WTC11 (cell line): ENCODE results near the gene SPOCK1. TPM values are rescaled to one million over a fixed set of nuclear protein-coding genes. Genes with fewer than 3 reads are reported as not detected.

ENCODE experiments used
- ATAC-seq: fragments of 200-7000 bp; cut with Tn5 transposase; 2 replicates; pipeline ENCODE4 v1.10.0; 2021; ENCODE audit warnings: mild to moderate bottlenecking, moderate library complexity
- CTCF ChIA-PET: fragments of 300-600 bp; sonication (Branson Sonifier 250); formaldehyde crosslinking; loops from one replicate; lab custom pipeline; 2021; ENCODE audit warnings: antibody characterized with exemption; lab: Charles Lee
- POLR2A ChIA-PET: fragments of 350-600 bp; sonication (Branson Sonifier 250); formaldehyde crosslinking; loops from one replicate; lab custom pipeline; 2021; ENCODE audit warnings: antibody characterized with exemption; lab: Charles Lee
- DNase-seq: peaks from one replicate; pipeline ENCODE4 v3.0.0; 2021; ENCODE audit warnings: low spot score
- H3K27ac Mint-ChIP-seq: 2 replicates; pipeline ENCODE4 v1.8.0; 2021; ENCODE audit warnings: mixed read lengths
- H3K27me3 Mint-ChIP-seq: 2 replicates; pipeline ENCODE4 v1.8.0; 2021; ENCODE audit warnings: low read depth, mild to moderate bottlenecking, moderate library complexity, mixed read lengths
- H3K36me3 Mint-ChIP-seq: 2 replicates; pipeline ENCODE4 v1.8.0; 2021; ENCODE audit warnings: mixed read lengths
- H3K4me1 Mint-ChIP-seq: 2 replicates; pipeline ENCODE4 v1.8.0; 2022; ENCODE audit warnings: mixed read lengths
- H3K4me3 Mint-ChIP-seq: 2 replicates; pipeline ENCODE4 v1.8.0; 2021; ENCODE audit warnings: mild to moderate bottlenecking, moderate library complexity, mixed read lengths
- H3K9me3 Mint-ChIP-seq: 2 replicates; pipeline ENCODE4 v1.8.0; 2021; ENCODE audit warnings: mixed read lengths
- ATF1 ChIP-seq: sonication (generic); formaldehyde crosslinking; IDR thresholded peaks from 2 replicates; pipeline ENCODE4 v1.8.1; 2023; ENCODE audit warnings: mild to moderate bottlenecking, moderate library complexity, missing genetic modification reagents
- ATF2 ChIP-seq: sonication (generic); formaldehyde crosslinking; IDR thresholded peaks from 2 replicates; pipeline ENCODE4 v1.8.1; 2022; ENCODE audit warnings: low read depth, missing genetic modification reagents, borderline replicate concordance
- ATF3 ChIP-seq: sonication (generic); formaldehyde crosslinking; conservative IDR thresholded peaks from 2 replicates; pipeline ENCODE4 v1.8.1; 2022; ENCODE audit warnings: mild to moderate bottlenecking, missing genetic modification reagents
- CBFB ChIP-seq: sonication (generic); formaldehyde crosslinking; IDR thresholded peaks from 2 replicates; pipeline ENCODE4 v1.8.1; 2022; ENCODE audit warnings: mild to moderate bottlenecking, low read depth, missing genetic modification reagents
- E2F4 ChIP-seq: sonication (generic); formaldehyde crosslinking; IDR thresholded peaks from 2 replicates; pipeline ENCODE4 v1.8.1; 2022; ENCODE audit warnings: low read depth, mild to moderate bottlenecking, moderate library complexity, missing genetic modification reagents, borderline replicate concordance
- ELF4 ChIP-seq: sonication (generic); formaldehyde crosslinking; IDR thresholded peaks from 2 replicates; pipeline ENCODE4 v1.8.1; 2022; ENCODE audit warnings: low read depth, mild to moderate bottlenecking, moderate library complexity, missing genetic modification reagents
- GABPB1 ChIP-seq: sonication (generic); formaldehyde crosslinking; IDR thresholded peaks from 2 replicates; pipeline ENCODE4 v1.8.1; 2023; ENCODE audit warnings: mild to moderate bottlenecking, missing genetic modification reagents
- GTF2I ChIP-seq: fragments of 250-450 bp; sonication (Bioruptor Pico); conservative IDR thresholded peaks from 2 replicates; pipeline ENCODE4 v1.4.0; 2021; ENCODE audit warnings: mild to moderate bottlenecking
- IRF1 ChIP-seq: sonication (generic); formaldehyde crosslinking; IDR thresholded peaks from 2 replicates; pipeline ENCODE4 v1.8.0; 2023; ENCODE audit warnings: missing genetic modification reagents
- MXD4 ChIP-seq: fragments of 250-450 bp; sonication (Bioruptor Pico); IDR thresholded peaks from 2 replicates; pipeline ENCODE4 v1.8.0; 2021; ENCODE audit warnings: mild to moderate bottlenecking, moderate library complexity, borderline replicate concordance
- NR2C2 ChIP-seq: sonication (generic); formaldehyde crosslinking; IDR thresholded peaks from 2 replicates; pipeline ENCODE4 v1.8.0; 2022; ENCODE audit warnings: mild to moderate bottlenecking, missing genetic modification reagents
- PRDM15 ChIP-seq: sonication (generic); formaldehyde crosslinking; IDR thresholded peaks from 2 replicates; pipeline ENCODE4 v1.8.0; 2022; ENCODE audit warnings: missing genetic modification reagents
- PRRX2 ChIP-seq: fragments of 250-450 bp; sonication (Bioruptor Pico); IDR thresholded peaks from 2 replicates; pipeline ENCODE4 v1.8.0; 2021; ENCODE audit warnings: mild to moderate bottlenecking
- TEAD1 ChIP-seq: sonication (generic); formaldehyde crosslinking; IDR thresholded peaks from 2 replicates; pipeline ENCODE4 v1.8.0; 2022; ENCODE audit warnings: mild to moderate bottlenecking, missing genetic modification reagents
- TP53 ChIP-seq: sonication (generic); formaldehyde crosslinking; IDR thresholded peaks from 2 replicates; pipeline ENCODE4 v1.8.1; 2023; ENCODE audit warnings: mild to moderate bottlenecking, missing genetic modification reagents
- ZBTB43 ChIP-seq: sonication (generic); formaldehyde crosslinking; IDR thresholded peaks from 2 replicates; pipeline ENCODE4 v1.8.1; 2023; ENCODE audit warnings: mild to moderate bottlenecking, missing genetic modification reagents
- ZNF512 ChIP-seq: sonication (generic); formaldehyde crosslinking; IDR thresholded peaks from 2 replicates; pipeline ENCODE4 v1.8.1; 2022; ENCODE audit warnings: missing genetic modification reagents, borderline replicate concordance
- total RNA-seq: library from RNA; stranded (reverse); gene quantifications from 3 replicates; pipeline ENCODE4 v1.2.3, GENCODE V29; 2021
- TF ChIP-seq, protein P1 (sequence below): sonication (generic); formaldehyde crosslinking; conservative IDR thresholded peaks from 2 replicates; pipeline ENCODE4 v1.8.1; 2023; ENCODE audit warnings: mild to moderate bottlenecking, low read depth, missing genetic modification reagents, moderate library complexity
- TF ChIP-seq, protein P2 (sequence below): sonication (generic); formaldehyde crosslinking; IDR thresholded peaks from 2 replicates; pipeline ENCODE4 v1.8.1; 2023; ENCODE audit warnings: mild to moderate bottlenecking, missing genetic modification reagents, moderate library complexity

SPOCK1 gene
- total RNA-seq, 1 experiment from 2014 or later, result 15.2 TPM

DNA sequence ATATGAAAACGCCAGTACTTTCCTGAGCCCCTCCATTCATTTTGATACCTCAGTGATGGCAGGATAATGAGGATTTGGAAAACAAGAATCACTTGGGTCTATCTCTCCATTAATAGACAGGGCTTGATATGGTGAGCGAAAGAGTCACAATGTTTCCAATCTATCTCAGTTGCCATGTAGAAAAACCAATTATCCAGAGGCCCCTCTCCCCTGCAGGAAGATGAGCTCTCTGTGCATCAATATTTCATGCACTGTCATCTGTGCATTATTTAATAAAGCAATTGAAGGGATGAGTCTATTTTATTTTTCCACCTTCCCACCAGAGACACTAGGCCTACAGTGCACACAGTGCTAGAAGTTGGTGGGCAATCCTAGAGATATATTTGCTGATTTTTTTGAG, 326.9 kb downstream of the SPOCK1 start (continued):
- no peak for TF ChIP-seq NR2C2 (CRISPR knock-in tag)
- no peak for TF ChIP-seq ATF1 (CRISPR knock-in tag)
- TF ChIP-seq ATF3, result no peak
- TF ChIP-seq MXD4, result no peak
- no peak for TF ChIP-seq TP53 (CRISPR knock-in tag)
- no peak for TF ChIP-seq ELF4
- no peak for TF ChIP-seq ATF2 (CRISPR knock-in tag)
- TF ChIP-seq GABPB1, result no peak

DNA sequence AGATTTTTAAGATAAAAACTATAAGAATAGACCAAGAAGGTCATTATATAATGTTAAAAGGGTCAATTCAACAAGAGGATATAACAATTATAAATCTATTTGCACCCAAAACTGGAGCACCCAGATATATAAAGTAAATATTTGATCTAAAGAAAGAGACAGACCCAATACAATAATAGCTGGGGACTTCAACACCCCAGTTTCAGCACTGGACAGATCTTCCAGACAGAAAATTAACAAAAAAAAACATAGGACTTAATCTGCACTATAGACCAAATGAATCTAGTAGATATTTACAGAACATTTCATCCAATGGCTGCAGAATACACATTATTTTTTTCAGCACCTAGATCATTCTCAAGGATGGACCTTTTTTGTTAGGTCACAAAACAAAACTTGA, 331.9 kb downstream of the SPOCK1 start:
- CTCF ChIA-PET, result no interaction called here
- TF ChIP-seq PRDM15 (CRISPR knock-in tag) (no peak), ZBTB43 (CRISPR knock-in tag) (no peak), ZNF512 (no peak), TEAD1 (CRISPR knock-in tag) (no peak), GTF2I (CRISPR knock-in tag) (no peak), E2F4 (CRISPR knock-in tag) (no peak), IRF1 (no peak), CBFB (no peak), PRRX2 (CRISPR knock-in tag) (no peak)
- TF ChIP-seq, protein P1, sequence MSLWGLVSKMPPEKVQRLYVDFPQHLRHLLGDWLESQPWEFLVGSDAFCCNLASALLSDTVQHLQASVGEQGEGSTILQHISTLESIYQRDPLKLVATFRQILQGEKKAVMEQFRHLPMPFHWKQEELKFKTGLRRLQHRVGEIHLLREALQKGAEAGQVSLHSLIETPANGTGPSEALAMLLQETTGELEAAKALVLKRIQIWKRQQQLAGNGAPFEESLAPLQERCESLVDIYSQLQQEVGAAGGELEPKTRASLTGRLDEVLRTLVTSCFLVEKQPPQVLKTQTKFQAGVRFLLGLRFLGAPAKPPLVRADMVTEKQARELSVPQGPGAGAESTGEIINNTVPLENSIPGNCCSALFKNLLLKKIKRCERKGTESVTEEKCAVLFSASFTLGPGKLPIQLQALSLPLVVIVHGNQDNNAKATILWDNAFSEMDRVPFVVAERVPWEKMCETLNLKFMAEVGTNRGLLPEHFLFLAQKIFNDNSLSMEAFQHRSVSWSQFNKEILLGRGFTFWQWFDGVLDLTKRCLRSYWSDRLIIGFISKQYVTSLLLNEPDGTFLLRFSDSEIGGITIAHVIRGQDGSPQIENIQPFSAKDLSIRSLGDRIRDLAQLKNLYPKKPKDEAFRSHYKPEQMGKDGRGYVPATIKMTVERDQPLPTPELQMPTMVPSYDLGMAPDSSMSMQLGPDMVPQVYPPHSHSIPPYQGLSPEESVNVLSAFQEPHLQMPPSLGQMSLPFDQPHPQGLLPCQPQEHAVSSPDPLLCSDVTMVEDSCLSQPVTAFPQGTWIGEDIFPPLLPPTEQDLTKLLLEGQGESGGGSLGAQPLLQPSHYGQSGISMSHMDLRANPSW, result no peak
- TF ChIP-seq, protein P2, sequence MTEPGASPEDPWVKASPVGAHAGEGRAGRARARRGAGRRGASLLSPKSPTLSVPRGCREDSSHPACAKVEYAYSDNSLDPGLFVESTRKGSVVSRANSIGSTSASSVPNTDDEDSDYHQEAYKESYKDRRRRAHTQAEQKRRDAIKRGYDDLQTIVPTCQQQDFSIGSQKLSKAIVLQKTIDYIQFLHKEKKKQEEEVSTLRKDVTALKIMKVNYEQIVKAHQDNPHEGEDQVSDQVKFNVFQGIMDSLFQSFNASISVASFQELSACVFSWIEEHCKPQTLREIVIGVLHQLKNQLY (CRISPR knock-in tag), result no peak
- TF ChIP-seq, all 79 proteins: peak for 0
- Mint-ChIP-seq H3K4me1 (no peaks in the 10 kb centered on the region; the same call in 1 of the 2 replicates), H3K27ac (no peak overlapping the region), H3K4me3 (no peak overlapping the region), H3K27me3 (no peaks in the 10 kb centered on the region), H3K9me3 (peaks cover 3% of the 10 kb centered on the region; the same call in 1 of the 2 replicates), H3K36me3 (no peaks in the 10 kb centered on the region)
- POLR2A ChIA-PET, result no interaction called here
- ATAC-seq (no peak), DNase-seq (no peak)
